ENCODE results near the gene IFNG-AS1.
A peak's percentile ranks its signal among the peaks of the same experiment; 100 is the strongest.

The IFNG-AS1 gene

DNA sequence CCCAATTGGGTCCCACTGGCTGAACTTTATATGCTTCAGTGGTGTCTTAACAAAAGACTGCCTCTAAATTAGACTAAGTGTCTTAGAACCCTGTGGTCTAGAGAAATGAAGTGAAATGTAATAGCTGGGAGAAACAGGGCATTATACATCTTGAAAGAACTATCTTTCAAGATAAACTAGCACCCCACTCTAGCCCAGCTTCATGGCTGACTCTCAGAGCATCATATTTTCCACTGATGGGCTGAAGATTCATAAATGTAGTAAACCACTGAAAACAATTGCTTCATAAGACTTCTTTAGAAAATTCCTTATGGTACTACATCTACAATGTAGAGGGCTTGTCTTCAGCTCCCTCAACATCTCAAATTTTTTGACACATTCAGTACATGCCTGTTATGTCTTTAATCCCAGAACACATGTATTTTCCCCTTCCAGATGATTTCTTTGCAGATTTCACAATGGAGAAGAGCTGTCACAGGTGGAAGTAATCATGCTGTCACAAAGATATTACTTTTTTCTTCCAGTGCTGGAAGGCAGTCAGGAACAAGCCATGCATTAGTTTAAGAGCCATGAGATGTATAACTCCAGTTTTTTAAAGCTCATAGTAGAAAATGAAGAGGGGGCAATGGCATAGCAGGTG lies 48.5 kb downstream of the IFNG-AS1 start:
- DNase-seq (ENCODE audit: low read depth): no peak

DNA sequence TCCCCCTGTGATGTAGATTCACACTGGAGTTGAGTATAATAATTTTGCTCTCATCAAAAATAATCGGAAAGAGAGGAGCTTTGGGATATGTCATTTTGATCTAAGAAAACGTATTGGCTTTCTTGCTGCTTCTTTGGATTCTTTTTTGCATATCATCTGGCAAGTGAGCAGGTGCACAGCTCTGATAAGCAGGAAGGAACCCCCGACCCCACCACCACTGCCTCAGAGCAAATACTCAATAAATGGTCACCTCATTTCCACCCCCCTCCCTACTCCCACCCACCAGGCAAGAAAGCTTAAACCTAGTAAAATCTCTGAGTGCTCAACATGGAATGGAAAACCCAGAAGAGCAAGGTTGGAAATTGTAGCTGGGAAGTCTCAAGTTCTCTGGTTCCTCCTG lies 49.4 kb downstream of the IFNG-AS1 start:
- no peak for DNase-seq (ENCODE audit: low read depth)

DNA sequence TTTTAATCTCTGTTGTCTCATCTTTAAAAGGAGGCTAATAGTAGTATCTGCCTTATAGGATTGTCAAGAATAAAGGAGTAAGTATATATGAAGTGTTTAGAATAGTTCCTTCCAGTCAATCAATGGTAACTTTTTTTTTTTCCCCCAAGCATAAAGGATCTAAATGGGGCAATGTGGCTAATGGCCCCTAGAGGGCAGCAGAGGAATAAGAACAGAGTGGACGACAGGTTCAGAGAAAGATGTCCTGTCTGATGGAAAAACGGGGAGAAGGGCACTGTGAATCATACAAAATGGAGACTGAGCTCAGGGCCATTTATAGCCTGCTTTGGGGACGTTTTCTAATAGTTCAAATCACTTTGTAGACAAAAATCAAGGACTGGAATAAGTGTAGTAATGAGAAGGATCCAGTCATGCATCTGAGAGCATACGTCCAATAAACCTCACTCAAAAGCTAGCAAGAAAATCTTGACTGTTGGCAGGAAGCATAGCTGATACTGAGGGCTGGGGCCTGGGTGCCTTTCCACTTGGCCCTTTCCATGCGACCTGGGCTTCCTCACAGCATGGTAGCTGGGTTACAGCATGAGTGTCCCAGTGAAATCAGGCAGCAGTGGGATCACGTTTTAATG lies 51.3 kb downstream of the IFNG-AS1 start:
- peak; percentile 43 for DNase-seq (ENCODE audit: low read depth)

DNA sequence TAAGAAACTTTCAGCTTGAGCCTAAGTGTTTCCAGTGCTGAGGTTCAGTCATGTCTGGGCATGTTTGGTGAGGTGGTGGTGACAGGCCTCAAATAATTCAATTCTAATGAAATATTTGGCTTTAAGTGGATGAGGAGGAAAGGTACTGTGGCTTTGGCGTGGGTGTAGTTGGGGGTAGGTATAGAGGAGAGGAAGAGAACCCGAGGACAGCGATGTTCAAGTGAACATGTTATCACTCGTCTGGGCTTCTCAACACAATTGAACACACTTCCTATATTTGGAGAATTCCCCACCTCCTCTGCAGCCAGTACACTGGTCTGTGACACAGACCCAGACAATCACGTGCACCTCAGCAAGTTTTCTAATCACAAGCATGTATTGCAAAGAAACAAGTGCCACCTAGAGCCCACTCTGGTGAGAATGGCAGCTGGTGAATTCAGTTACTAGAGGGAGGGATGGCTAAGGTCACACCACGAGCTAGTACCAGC lies 53.0 kb downstream of the IFNG-AS1 start:
- no peak for DNase-seq (ENCODE audit: low read depth)

DNA sequence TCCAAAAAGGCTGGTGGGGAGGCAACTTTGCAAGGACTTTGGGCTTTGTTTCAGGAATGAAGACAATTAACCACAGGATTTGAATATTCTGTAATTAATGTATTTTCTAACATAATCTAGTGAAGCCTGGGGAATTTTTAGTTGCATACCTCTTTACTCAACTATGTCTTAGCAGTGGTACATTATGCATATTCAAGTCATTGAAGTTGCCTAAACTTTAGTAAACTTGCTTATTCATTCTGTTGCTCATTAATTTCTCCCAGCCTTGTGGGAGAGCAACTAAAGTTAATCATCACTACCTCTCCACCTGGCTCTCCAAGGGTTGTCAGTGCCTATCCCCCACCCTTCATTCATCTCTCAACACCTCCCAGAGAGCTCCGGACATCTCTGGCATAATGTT lies 54.2 kb downstream of the IFNG-AS1 start:
- no peak for DNase-seq (ENCODE audit: low read depth)

DNA sequence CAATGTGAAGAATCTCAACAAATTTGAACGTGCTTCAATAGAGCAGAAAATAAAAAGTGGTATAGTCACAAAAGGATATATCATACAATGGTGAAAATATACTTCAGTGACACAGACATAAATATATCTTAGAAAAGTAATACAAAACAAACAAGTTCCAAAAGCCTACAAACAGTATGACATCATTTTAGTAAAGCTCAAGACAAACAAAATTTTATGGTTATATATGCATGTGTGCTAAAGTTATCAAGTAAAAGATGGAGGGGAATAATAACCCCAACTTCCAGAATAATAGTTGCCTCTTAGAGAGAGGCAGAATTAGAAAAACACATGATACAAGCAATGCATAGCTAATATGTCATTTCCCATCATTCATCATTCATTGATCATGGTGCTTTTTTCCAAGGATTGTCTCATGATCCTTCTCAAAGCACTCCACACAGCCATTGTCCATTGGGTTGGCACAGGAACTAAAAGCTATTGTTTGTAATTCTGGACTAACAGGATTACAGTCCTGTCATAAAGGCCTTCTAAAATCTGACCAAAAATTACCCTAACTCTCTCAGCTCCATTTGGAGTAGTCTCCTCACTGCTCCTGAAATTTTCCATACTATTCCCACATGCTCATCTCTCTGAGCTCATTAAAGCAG lies 59.5 kb downstream of the IFNG-AS1 start:
- DNase-seq (ENCODE audit: low read depth): no peak

DNA sequence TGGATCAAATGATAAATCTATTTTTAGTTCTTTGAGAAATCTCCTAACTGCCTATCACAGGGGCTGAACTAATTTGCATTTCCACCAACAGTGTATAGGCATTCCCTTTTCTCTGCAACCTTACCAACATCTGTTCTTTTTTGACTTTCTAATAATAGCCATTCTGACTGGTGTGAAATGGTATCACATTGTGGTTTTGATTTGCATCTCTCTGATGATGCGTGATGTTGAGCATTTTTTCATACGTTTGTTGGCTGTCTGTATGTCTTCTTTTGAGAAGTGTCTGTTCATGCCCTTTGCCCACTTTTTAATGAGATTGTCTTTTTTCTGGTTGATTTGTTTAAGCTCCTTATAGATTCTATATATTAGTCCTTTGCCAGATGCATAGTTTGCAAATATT lies 67.1 kb downstream of the IFNG-AS1 start:
- no peak for DNase-seq (ENCODE audit: low read depth)

DNA sequence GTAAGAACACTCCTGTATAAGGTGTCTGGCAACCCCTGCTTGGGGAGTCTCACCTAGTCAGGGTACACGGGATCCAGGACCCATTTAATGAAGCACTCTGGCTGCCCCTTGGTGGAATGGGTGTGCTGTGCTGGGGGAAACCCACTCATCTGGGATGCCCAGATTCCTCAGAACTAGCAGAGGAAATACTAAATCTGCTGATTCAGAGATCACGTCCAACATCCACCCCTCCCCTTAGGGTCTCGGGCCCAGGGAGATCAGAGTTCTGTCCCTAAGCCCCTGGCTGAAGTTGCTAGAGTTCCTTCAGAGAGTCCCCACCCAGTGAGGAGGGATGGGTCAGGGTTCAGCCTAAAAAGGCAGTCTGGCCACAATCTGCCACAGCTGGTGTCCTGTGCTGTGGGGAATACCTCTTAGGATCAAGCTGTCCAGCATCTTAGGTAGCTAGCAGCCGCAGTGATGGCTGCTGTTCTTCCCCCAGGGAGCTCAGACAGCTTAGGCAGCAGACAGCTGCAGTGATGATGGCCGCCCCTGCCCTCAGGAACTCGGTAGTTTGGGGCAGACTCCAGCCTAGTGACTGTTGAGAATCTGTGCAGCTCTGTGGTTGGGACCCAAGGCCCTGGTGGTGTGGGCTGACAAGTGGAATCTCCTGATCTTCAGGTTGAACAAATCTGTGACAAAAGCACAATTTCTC lies 74.8 kb downstream of the IFNG-AS1 start:
- no peak for DNase-seq (ENCODE audit: low read depth)

DNA sequence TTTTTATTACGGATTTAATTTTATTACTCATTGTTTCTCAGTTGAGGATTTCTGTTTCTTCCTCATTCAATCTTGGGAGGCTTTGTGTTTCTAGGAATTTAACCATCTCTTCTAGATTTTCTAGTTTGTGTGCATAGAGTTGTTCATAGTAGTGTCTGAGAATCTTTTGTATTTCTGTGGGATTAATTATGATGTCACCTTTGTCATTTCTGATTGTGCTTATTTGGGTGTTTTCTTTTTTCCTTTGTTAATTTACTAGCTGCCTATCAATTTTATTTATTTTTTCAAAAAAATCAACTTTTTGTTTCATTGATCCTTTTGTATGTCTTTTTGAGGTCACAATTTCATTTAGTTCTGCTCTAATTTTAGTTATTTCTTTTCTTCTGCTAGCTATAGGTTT lies 75.9 kb downstream of the IFNG-AS1 start:
- no peak for DNase-seq (ENCODE audit: low read depth)

DNA sequence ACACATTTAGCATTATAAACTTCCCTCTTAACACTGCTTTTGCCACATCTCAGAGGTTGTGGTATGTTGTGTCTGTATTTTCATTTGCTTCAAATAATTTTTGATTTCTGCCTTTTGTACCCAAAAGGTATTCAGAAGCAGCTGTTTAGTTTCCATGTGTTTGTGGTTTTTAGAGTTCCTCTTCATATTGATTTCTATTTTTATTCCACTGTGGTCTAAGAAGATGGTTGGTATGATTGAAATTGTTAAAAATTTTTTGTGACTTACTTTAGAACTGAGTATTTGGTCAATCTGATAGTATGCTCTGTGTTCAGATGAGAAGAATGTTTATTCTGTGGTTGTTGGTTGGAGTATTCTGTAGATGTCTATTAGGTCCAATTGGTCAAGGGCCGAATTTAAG lies 76.4 kb downstream of the IFNG-AS1 start:
- no peak for DNase-seq (ENCODE audit: low read depth)

DNA sequence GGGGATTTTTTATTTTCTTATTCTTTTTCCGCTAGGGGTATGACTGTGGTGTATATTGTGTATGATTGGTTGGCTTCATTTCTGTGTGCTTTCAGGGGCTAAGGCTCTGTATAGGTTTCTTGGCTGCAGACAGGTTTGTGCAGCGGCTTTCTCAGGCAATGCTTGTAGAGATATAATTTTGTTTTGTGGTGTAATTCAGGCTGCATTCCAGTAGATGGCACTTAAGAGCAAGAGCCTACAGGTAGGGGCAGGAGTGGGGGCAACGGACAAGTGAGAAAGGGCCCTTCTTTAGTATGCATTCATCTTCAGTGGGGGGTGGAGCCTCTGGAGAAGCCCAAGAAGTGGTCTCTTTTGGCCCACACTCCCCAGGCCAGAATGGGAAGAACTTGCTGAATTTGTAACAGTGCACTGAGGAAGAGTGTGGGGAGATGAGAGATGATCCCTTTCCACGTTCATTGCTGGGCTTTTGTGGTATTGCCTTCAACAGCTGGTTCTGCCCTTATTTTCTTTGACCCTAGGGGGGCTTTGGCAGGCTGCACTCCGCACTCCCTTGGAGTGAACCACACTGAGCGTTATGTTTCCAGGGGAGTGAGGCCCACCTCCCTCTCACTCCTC lies 78.6 kb downstream of the IFNG-AS1 start:
- no peak for DNase-seq (ENCODE audit: low read depth)

DNA sequence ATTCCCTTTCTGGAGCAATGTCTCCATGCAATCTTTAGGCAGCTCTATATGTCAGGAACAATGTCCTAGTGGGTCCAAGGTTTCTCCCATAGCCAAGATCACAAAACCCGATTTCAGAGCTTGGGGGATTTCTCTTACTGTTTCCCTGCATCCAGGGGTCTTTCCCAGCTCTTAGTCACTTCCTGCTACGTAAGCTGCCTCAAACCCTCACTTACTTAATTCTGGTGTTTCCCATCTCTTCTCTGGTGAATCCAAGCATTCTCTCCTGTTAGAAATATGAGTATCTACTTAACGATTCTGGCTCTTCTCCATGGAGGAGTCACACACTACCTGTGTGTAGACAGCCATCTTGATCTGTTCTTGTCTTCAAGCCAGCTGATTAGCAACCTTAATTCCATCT lies 80.0 kb downstream of the IFNG-AS1 start:
- DNase-seq (ENCODE audit: low read depth): no peak
